ENCODE data around the gene KDM4B. TPM values are rescaled to one million over a fixed set of nuclear protein-coding genes. Genes with fewer than 3 reads are reported as not detected.

Gene KDM4B
- total RNA-seq, 6 experiments from 2014 or later: 17.0 to 27.2 (median 20.3) TPM

DNA sequence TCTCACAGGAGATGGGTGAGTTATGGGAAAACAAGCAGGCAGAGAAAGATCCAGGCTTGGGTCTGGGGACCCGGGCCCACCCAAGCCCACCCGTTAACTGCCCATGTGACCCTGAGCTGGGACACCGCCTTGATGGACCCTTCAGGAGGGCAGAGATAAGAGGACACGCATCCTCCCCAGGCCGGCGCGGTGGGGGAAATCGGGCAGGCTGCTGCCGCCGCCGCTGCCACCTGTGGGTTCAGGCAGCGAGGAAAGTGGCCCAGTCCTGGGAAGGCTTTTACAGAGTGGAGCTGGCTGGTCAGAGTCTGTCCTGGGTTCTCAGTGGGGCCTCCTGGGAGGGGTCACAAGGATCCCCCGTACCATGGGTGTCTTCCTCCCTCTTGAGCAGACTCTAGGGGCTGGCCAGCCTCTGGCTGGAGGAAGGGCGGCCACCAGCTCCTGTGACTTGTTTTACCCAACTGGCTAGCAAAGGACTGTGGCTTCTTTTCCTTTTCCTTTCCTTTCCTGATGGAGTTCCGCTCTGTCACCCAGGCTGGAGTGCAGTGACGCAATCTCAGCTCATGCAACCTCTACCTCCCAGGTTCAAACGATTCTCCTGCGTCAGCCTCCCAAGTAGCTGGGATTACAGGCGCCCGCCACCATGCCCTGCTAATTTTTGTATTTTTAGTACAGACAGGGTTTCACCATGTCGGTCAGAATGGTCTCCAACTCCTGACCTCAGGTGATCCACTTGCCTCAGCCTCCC, 155.4 kb downstream of the KDM4B start:
- H3K9me3 Mint-ChIP-seq: no peaks in the 10 kb centered on the region
- peaks cover 6% of the 10 kb centered on the region; the same call in 1 of the 2 replicates for H3K36me3 Mint-ChIP-seq (ENCODE audit: low read depth)
- no peak overlapping the region for H3K4me3 Mint-ChIP-seq
- TF ChIP-seq, protein P1, sequence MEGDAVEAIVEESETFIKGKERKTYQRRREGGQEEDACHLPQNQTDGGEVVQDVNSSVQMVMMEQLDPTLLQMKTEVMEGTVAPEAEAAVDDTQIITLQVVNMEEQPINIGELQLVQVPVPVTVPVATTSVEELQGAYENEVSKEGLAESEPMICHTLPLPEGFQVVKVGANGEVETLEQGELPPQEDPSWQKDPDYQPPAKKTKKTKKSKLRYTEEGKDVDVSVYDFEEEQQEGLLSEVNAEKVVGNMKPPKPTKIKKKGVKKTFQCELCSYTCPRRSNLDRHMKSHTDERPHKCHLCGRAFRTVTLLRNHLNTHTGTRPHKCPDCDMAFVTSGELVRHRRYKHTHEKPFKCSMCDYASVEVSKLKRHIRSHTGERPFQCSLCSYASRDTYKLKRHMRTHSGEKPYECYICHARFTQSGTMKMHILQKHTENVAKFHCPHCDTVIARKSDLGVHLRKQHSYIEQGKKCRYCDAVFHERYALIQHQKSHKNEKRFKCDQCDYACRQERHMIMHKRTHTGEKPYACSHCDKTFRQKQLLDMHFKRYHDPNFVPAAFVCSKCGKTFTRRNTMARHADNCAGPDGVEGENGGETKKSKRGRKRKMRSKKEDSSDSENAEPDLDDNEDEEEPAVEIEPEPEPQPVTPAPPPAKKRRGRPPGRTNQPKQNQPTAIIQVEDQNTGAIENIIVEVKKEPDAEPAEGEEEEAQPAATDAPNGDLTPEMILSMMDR (IDR thresholded peaks at IDR 0.05): no peak
- no peaks in the 10 kb centered on the region; the same call in 1 of the 2 replicates for H3K27me3 Mint-ChIP-seq (ENCODE audit: insufficient read depth)
- DNase-seq: no peak
- no peaks in the 10 kb centered on the region for H3K4me1 Mint-ChIP-seq (ENCODE audit: low read depth)
- H3K27ac Mint-ChIP-seq: no peak overlapping the region

DNA sequence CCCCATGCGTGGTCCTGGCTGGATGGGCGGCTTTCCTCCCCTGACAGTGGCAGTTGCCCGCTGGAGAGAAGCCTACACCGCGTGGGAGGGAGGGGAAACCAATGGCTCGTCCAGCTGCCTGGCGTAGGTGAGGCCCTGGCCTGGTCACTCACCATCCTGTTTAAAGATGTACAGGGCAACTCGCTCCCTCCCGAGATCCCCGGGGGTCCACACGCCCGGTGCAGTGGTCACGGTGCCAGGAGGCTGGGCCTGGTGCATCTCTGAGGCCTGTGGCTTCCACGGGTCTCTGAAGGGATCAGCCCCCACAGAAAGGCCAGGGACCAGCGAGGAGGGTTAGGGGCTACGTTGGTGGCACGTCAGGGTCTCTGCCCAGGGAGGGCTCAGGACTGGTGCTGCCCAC, 156.5 kb downstream of the KDM4B start:
- no peak for DNase-seq
- H3K27ac Mint-ChIP-seq: no peak overlapping the region
- no peaks in the 10 kb centered on the region for H3K4me1 Mint-ChIP-seq (ENCODE audit: low read depth)
- H3K9me3 Mint-ChIP-seq: no peaks in the 10 kb centered on the region
- TF ChIP-seq, protein P1 (IDR thresholded peaks at IDR 0.05): no peak
- H3K27me3 Mint-ChIP-seq (ENCODE audit: insufficient read depth): peaks cover 5% of the 10 kb centered on the region; the same call in 1 of the 2 replicates
- peaks cover 6% of the 10 kb centered on the region; the same call in 1 of the 2 replicates for H3K36me3 Mint-ChIP-seq (ENCODE audit: low read depth)
- H3K4me3 Mint-ChIP-seq: no peak overlapping the region

DNA sequence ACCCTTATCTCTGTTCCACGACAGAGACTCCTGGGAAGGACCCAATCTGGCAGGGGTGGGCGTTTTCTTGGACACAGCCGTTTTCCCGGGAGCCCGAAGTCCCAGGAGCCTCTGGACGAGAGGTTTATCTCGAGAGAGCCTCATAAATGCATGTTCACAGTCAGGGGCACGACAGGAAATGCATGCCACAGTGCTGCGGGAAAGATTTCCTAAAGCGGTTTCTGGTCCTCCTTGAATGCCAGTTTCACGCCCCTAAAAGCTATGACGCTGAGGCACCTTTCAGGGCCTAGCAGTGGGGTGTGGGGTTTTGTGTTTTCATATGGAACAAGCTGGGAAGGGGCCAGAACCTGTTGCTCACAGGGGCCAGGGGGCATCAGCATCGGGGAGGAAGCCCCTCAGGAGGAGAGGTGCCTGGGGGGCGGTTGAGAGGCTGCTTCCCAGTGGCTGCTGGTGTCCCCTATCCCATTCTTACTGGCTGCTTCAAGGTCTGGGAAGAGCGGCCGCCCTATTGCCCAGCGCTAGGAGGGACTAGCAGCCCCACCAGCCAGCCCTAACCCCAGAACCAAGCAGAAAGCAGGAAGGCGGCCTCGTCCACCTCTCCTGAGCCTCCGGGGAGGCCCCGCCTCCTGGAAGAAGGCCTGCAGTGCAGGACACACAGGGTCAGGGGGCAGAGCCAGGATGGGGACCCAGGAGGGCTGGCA, 157.0 kb downstream of the KDM4B start:
- no peaks in the 10 kb centered on the region for H3K9me3 Mint-ChIP-seq
- no peak overlapping the region for H3K27ac Mint-ChIP-seq
- no peak for DNase-seq
- peaks cover 5% of the 10 kb centered on the region; the same call in 1 of the 2 replicates for H3K27me3 Mint-ChIP-seq (ENCODE audit: insufficient read depth)
- no peak overlapping the region for H3K4me3 Mint-ChIP-seq
- no peaks in the 10 kb centered on the region for H3K4me1 Mint-ChIP-seq (ENCODE audit: low read depth)
- TF ChIP-seq, protein P1 (IDR thresholded peaks at IDR 0.05): no peak
- peaks cover 6% of the 10 kb centered on the region; the same call in 1 of the 2 replicates for H3K36me3 Mint-ChIP-seq (ENCODE audit: low read depth)

DNA sequence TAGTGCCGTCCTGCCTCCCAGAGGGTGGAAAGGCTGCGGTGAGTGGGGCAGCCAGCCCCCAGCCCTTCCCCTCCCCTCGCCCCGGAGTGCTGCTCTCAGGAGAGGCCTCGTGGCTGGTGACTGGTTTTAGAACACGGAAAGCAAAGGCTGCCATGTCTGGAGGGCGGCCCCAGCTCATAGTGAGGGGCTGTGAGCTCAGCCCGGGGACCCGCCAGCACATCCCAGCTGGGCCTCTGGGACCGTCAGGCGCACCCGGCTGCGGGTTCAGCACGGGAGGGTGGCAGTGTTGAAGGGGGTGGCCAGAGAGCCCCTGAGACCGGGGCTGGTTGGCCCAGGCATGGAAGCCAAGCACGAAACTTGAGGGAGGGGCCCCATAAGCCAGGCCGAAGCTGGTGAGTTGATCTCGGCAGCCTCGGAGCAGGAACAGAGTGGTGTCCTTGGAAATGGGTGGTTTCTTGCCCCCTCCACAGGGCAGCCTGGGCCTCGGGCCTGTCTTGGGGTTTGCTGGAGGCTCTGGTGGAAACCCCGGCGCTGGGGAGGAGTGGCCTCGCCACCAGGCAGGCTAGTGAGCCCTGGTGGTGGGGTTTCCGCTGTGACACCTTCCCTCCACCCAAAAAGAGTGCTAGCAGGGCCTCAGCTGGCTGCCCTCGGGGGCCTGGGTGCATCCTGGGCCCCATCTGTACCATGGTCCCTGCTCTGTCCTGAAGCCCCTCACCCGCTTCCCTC, 157.7 kb downstream of the KDM4B start:
- no peak overlapping the region for H3K27ac Mint-ChIP-seq
- H3K27me3 Mint-ChIP-seq (ENCODE audit: insufficient read depth): peaks cover 5% of the 10 kb centered on the region; the same call in 1 of the 2 replicates
- H3K9me3 Mint-ChIP-seq: no peaks in the 10 kb centered on the region
- H3K4me3 Mint-ChIP-seq: no peak overlapping the region
- no peaks in the 10 kb centered on the region for H3K4me1 Mint-ChIP-seq (ENCODE audit: low read depth)
- TF ChIP-seq, protein P1 (IDR thresholded peaks at IDR 0.05): no peak
- DNase-seq: no peak
- H3K36me3 Mint-ChIP-seq (ENCODE audit: low read depth): peaks cover 6% of the 10 kb centered on the region; the same call in 1 of the 2 replicates

DNA sequence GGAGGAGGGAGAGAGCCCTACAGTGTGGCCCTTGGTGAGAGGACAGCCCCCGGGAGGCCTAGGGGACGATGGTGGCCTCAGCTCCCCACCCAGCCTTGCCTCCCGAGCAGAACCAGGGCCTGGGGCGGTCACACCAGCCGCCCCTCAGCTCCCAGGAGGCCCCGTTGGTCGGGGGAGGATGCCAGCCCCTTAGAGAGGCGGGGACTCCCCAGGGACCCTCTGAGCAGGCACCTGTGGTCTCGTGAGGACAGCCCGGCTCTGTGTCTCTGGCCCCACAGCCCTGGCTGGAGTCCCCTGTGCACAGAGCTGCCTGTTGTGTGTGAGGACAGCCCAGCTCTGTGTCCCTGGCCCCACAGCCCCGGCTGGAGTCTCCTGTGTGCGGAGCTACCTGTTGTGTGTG, 158.8 kb downstream of the KDM4B start:
- DNase-seq: no peak
- Mint-ChIP-seq H3K36me3 (ENCODE audit: low read depth) (no peaks in the 10 kb centered on the region), H3K27ac (no peak overlapping the region), H3K9me3 (no peaks in the 10 kb centered on the region), H3K4me3 (no peak overlapping the region), H3K27me3 (ENCODE audit: insufficient read depth) (peaks cover 8% of the 10 kb centered on the region), H3K4me1 (ENCODE audit: low read depth) (no peaks in the 10 kb centered on the region)
- TF ChIP-seq, protein P1 (IDR thresholded peaks at IDR 0.05): no peak

Measured in HFFc6 (cell line).